ENCODE data around the gene SULT6B1. TPM values are rescaled to one million over a fixed set of nuclear protein-coding genes. Genes with fewer than 3 reads are reported as not detected.
A peak's percentile ranks its signal among the peaks of the same experiment; 100 is the strongest.

SULT6B1 gene
- polyA plus RNA-seq, 3 donors, result not detected

GRCh38 chr2:37219046-37219445, 30.6 kb upstream of the SULT6B1 start:
- WGBS (ENCODE audit: insufficient coverage), result 100% methylated on average over 3 of the region's 4 CpGs
- peaks cover 7% of the 10 kb centered on the region for H3K79me2 ChIP-seq (ENCODE audit: insufficient read depth, low read length)
- no peak overlapping the region for H2AFZ ChIP-seq (ENCODE audit: insufficient read depth, low read depth, low read length, poor library complexity, severe bottlenecking)
- Mint-ChIP-seq H3K4me1 (peaks cover 3% of the 10 kb centered on the region), H3K4me3 (no peak overlapping the region), H3K9me3 (no peaks in the 10 kb centered on the region), H3K36me3 (peaks cover 61 to 79% of the 10 kb centered on the region in 2 donors), H3K27me3 (ENCODE audit: low read depth in 3 of 3) (no peaks in the 10 kb centered on the region), H3K27ac (no peak overlapping the region)
- no peak overlapping the region for H3K9ac ChIP-seq (ENCODE audit: insufficient read depth, low read length, poor library complexity, severe bottlenecking)
- intact Hi-C loops (cut with micrococcal nuclease), result no loop called here
- TF ChIP-seq CTCF (IDR thresholded peaks at IDR 0.05), result no peak
- peaks cover 71 to 92% of the 10 kb centered on the region in 2 donors for H3K36me3 ChIP-seq (replicated peaks in 1 of 2; ENCODE audit: control insufficient read depth in 1 of 2, insufficient read depth in 2 of 2, low read length in 2 of 2)
- no peaks in the 10 kb centered on the region for H3K27me3 ChIP-seq (ENCODE audit: control insufficient read depth in 2 of 2, insufficient read depth in 2 of 2, low read length in 2 of 2)
- no peak overlapping the region for H3K27ac ChIP-seq (ENCODE audit: low read depth in 1 of 2, low read length in 2 of 2)
- no peak for DNase-seq
- no peaks in the 10 kb centered on the region for H3K9me3 ChIP-seq (replicated peaks in 1 of 2; ENCODE audit: control insufficient read depth in 1 of 2, insufficient read depth in 1 of 2, low read length in 2 of 2)
- no peak overlapping the region for H3K4me3 ChIP-seq (replicated peaks in 1 of 3; ENCODE audit: low read depth in 2 of 3, low read length in 3 of 3)
- no peak overlapping the region for H3K4me2 ChIP-seq (replicated peaks; ENCODE audit: extremely low read depth, low read length, poor library complexity, severe bottlenecking)
- peaks cover 3 to 7% of the 10 kb centered on the region in 2 donors for H3K4me1 ChIP-seq (ENCODE audit: control insufficient read depth in 1 of 2, insufficient read depth in 2 of 2, low read length in 2 of 2)
- H4K20me1 ChIP-seq (ENCODE audit: insufficient read depth, low read length), result peaks cover 3% of the 10 kb centered on the region

- peak in 2 of 3 donors; percentile 14 to 26 for DNase-seq
- Mint-ChIP-seq H3K27me3 (ENCODE audit: low read depth in 3 of 3) (no peaks in the 10 kb centered on the region), H3K4me1 (peaks cover 3% of the 10 kb centered on the region), H3K36me3 (peaks cover 62 to 83% of the 10 kb centered on the region in 2 donors), H3K27ac (no peak overlapping the region), H3K4me3 (no peak overlapping the region), H3K9me3 (peaks cover 0 to 3% (median 0%) of the 10 kb centered on the region in 7 donors)
- no peaks in the 10 kb centered on the region for H3K27me3 ChIP-seq (ENCODE audit: control insufficient read depth in 2 of 2, insufficient read depth in 2 of 2, low read length in 2 of 2)
- intact Hi-C loops (cut with micrococcal nuclease), result no loop called here
- no peak overlapping the region for H2AFZ ChIP-seq (ENCODE audit: insufficient read depth, low read depth, low read length, poor library complexity, severe bottlenecking)
- no peak overlapping the region for H3K4me2 ChIP-seq (replicated peaks; ENCODE audit: extremely low read depth, low read length, poor library complexity, severe bottlenecking)
- no peaks in the 10 kb centered on the region for H3K9me3 ChIP-seq (replicated peaks in 1 of 2; ENCODE audit: control insufficient read depth in 1 of 2, insufficient read depth in 1 of 2, low read length in 2 of 2)
- H3K27ac ChIP-seq (ENCODE audit: low read depth in 1 of 2, low read length in 2 of 2), result peak overlapping the region in 1 of 2 donors; percentile 38
- no peaks in the 10 kb centered on the region for H3K79me2 ChIP-seq (ENCODE audit: insufficient read depth, low read length)
- no peak for TF ChIP-seq CTCF (IDR thresholded peaks at IDR 0.05)
- no CpG with 5 or more reads among the region's 1 CpG for WGBS (ENCODE audit: insufficient coverage)
- H3K4me3 ChIP-seq (replicated peaks in 1 of 3; ENCODE audit: low read depth in 2 of 3, low read length in 3 of 3), result no peak overlapping the region
- H4K20me1 ChIP-seq (ENCODE audit: insufficient read depth, low read length), result peaks cover 7% of the 10 kb centered on the region
- peaks cover 71 to 92% of the 10 kb centered on the region in 2 donors for H3K36me3 ChIP-seq (replicated peaks in 1 of 2; ENCODE audit: control insufficient read depth in 1 of 2, insufficient read depth in 2 of 2, low read length in 2 of 2)
- peaks cover 3 to 7% of the 10 kb centered on the region in 2 donors for H3K4me1 ChIP-seq (ENCODE audit: control insufficient read depth in 1 of 2, insufficient read depth in 2 of 2, low read length in 2 of 2)
- H3K9ac ChIP-seq (ENCODE audit: insufficient read depth, low read length, poor library complexity, severe bottlenecking), result no peak overlapping the region
These were observed 26.8 kb upstream of the SULT6B1 start for GRCh38 chr2:37215250-37215649.

Measured in CD14-positive monocyte (primary cell).